GM19023 (cell line): Measurements from ENCODE around the gene RORC.

ENCODE experiments used
- ATAC-seq: cut with Tn5 transposase; IDR thresholded peaks from one replicate; pipeline ENCODE4 v1.9.1; 2021; ENCODE audit warnings: mild to moderate bottlenecking, moderate library complexity; ENCODE audit not compliant: unreplicated experiment

The RORC gene

DNA sequence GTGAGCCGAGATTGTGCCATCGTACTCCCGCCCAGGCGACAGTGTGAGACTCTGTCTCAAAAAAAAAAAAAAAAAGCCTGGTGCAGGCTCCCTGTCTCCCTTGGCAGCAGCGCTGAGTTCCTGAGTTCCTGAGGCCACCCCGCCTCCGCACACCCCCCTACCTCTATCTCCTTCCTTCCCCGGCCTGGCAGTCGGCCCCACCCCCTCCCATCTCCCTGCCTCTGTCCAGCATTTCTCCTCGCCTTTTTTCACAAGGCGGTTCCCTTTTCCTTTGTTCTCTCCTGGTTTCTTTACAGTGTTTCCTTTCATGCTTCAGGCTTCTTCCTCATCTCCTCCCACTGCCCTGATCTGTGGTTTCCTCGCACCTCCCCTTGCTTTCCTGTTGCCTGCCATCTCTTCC lies 2.7 kb downstream of the RORC start:
- ATAC-seq: no peak

DNA sequence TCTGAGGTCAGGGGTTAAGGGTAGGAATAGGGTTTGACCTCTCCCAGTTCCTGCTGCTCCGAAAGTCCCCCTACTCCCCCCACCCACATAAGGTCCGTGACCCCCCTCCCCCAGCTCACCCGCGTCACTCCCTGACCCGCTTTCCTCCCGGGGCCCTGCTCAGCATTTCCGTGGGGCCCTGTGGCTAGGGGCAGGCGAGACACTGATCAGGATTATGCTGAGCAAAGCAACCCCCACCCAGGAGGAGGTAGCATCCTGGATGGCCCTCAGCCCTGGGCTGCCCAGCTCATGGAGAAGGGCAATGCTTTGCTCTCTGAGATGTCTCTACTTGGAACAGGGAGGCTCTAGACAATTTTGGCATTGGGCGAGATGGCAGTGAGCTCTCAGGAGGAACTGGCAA lies 3.7 kb downstream of the RORC start:
- ATAC-seq: no peak

DNA sequence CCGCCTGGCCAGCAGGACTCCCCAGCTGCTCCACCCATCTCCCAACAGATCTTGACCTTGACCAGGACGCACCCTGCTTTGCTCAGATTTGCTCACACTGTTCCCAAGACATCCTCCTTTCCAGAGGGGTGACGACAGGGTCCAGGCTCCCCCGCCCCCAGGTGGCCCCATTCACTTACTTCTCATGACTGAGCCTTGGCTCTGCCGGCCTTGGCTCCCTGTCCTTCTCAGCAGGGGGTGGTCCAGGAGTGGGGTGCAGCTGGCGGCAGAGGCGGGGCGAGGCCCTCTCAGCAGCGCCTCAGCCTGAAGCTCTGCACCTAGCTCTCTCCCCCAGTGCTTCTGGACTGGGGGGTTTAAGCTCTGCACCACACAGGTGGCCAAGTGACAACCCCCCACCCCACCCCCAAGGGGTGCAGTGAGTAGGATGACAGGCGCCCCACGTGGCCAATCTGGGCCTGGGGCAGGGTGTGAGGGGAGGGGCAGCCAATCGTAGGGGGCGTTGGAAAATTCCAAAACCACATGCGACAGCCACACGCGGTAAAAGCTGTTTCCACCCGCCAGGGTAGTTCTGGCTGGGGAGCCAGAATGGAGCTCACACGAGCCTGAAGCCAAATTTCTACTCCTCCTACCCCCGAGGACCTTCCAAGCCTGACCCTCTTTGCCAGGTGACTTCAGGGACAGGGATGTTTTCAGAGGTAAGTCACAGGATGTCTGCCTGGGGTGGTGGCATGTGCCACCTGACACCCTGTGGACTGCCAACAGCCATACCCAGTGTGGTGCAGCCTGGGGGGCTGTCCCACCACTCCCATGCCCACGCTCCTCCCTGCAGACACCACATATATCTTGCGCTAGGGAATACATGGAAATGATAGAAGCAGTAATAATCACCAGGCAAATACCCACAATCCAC lies 5.6 kb downstream of the RORC start:
- no peak for ATAC-seq

DNA sequence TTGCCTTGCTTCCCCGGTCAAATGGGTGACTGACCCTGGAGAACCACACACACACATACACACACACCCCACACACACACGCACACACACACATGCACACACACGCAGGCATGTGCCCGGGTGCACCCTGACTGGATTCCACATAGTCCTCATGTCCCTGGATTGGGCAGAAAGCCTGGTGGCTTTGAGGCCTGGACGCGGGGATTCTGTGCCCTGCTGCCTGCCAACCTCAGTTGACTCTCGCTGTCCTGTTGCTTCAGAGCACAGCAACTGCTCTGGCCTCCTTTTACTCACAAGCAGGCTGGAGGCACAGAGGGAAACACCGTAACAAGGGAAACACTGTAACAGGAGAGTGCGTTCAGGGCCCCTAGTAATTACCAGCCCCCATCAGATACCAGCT lies 6.4 kb downstream of the RORC start:
- no peak for ATAC-seq

DNA sequence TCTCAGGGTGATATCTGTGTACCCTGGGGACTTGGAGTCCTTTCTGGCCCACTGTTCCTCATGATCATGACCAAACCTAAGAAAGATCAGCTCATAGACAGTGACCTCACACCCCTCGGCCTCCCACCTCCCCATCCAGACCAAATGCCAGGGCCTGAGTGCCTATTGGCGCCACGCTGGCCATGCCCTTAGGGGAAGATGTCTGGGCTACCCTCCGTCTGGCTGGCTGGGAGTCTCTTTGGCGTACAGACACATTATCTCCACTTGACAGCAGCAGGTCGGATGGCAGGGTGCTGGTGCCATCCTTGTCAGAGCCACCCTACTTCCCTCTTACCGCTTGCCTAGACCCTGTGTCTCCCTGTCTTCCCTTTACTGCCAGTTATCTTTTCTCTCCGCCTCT lies 8.4 kb downstream of the RORC start:
- ATAC-seq: no peak

DNA sequence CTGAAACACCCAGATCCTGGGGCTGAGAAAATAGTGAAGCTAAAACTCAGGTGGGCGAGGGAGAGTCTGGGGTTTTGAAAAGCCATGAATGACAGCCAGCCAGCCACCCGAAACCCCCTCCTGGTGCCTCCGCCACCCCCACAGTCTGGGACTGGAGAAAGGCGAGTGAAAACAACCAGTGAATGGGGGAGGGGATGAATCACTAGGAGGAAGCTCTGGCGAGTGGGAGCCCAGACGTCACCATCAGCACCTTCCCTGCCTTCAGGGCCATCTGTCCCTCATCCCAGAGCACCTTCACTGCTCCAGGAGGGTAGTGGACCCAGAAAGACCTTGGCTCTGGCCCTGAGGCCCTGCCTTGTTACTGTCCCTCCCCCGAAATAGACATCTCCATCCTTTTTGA lies 9.2 kb downstream of the RORC start:
- no peak for ATAC-seq

DNA sequence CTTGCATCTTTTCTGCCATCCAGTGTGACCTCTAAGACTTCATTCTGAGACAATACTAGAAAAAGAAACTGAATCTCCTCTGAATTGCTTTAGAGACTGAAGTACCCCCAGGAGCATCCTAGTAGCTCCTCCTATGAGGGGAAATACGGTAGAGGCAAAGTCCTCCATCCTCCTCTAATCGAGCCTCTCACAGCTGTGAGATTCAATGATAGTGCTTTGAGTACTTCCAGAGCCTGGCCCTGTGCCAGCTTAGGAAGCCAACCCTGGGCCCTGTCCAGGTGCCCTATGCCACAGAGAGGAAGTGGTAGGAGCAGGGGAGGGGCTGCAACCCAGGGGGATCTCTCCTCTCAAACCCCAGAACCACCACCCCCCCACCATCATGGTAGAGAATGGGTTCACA lies 10.7 kb downstream of the RORC start:
- no peak for ATAC-seq

DNA sequence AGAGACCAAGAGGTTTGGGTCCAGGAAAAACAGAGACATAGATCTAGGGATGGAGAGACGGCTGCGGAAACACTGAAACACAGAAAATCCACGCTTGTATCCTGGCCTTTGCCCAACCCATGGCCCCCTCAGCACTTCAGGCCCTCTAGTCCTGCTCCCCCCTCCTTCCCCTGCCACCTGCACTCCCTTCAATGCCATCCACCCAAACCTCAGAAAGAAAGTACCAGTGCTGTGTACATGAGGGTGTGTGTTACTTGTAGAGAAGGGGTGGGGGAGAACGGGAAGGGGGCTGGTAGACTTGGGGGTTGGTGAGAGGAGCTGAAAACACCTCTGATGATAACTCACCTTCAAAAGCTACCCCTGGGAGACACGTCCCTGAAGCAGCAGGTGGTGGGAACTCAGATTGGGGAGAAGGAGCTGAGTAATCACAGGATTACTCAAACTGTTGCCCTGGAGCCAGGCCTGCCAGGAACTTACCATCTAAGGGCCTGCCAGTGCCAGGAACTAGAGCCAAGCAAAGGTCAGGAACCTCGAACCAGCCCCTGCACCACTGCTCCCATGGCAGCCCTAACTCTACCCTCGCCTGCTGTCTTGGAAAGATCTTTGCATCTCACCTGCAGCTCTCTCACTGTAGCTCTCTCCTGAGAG lies 11.5 kb downstream of the RORC start:
- ATAC-seq: no peak

DNA sequence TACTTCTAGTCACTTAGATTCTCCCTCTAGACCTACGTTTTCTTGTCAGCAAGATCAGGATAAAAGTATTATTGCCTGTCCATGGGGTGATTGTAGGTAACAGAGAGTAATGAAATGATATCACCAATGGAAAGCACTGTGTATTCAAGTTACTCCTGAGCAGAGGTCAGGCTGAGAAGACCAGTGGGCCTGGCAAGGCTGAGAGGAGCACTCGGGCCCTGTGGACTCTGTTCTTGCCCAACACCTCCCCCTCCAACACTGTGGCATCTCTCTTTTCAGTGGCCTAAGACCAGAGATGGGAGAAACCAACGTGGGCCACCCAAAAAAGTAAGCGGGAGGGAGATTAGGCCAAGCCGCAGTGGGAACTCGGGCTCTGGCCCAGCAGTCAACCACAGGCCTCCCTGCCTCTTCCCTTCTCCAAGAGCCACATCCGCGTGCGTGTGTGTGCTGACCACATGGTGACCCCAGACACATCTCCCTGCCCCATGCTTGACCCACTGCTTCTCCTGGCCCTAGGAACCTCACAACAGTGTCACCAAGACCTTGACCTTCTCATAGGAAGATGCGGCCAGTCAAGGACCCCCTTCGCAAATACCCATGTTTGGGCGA lies 12.3 kb downstream of the RORC start:
- ATAC-seq: no peak

DNA sequence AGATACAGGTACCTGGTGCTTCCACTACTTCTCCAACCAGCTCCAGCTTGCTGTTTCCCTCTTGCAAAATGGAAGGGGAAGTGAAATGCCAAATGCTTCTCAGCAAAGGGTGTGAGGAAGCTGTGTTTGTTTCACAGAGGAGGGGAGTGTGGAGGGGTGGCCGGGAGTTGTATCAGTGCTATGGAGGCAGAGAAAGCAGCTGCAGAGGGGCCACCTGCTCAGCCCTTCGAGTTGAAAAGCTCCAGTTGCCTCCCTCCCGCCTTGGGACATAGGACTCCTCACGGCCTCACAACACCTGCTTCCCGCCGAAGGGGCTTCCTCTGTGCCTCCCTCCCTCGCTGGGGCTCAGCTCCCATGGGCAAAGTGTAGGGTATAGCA lies 14.3 kb downstream of the RORC start:
- ATAC-seq: no peak

DNA sequence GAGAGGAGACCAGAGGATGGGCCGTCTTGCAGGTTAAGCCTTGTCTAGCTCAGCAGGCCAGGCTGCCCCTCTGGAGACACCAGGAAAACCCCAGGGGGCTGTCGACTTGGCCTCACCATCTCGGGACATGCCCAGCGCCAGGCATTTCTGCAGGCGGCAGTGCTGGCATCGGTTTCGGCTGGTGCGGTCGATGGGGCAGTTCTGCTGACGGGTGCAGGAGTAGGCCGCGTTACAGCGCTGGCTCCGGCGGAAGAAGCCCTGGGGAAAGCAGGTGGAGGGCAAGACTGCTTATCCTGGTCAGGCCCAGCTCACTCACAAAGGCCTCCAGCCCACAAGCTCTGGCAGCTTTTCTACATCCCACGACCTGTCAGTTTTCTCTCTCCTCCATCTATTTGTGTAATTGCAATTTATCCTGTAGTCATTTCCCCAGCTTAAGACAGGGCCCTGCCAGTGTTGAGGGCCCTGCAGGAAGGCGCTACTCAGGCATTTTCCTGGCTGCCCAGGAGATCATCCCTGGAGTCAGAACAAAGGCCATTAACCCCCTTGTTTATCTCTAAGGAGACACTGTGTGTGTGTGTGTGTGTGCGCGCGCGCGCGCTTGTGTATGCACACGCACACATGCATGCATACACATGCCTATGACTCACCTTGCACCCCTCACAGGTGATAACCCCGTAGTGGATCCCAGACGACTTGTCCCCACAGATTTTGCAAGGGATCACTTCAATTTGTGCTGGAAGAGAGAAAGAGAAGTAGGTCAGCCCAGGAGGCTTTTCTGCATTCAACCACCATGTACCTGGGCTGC lies 14.9 kb downstream of the RORC start:
- ATAC-seq: no peak

DNA sequence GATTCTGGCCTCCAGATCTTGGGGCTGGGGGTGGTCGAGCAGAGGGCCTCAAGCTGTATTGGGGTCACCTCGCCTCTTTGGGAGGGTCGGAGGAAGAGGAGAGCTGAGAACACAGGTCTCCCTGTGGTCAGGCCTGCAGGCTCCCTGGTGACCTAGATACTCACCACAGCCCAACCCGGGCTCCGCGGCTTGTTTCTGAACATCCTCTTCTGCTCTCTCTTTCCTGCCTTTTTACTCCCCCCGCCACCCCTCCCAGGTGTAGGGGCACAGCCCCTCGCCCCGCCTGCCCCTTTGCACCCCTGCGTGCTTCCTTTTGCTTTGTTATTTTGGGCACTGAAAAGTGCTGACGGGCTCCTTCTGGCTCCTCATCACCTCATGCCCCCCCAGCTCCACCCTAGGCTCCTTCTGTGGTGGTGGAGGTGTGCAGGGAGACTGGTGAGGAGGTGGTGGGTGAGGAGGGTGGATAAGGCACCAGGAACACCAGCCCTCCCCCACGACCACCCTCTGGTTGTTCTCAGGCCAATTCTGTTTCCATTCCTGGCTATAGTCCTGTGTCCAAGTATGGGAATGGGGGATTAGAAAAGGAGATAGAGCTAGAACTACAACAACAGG lies 15.8 kb downstream of the RORC start:
- no peak for ATAC-seq

DNA sequence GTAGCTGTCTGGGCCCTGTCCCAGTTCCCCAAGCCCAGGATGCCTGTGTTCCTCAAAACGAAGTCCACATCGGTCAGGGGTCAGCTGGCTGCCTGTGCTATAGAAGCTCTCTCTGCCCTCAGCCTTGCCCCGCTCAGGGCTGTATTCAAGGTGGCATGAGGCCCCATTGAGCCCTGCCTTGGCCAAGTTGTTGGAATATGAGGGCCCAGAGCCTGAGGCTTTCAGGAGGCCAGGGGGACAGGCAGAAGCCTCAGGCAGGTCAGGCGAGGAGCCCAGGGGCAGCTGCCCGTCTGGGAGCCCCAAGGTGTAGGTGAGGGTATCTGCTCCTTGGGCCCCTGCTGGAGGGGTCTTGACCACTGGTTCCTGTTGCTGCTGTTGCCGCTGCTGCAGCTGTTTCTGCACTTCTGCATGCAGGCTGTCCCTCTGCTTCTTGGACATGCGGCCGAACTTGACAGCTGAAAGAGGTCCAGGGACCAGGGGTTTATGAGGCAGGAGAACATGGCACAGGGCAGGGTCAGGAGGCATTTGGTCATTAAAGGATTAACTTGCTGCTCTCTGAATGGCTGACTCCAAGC lies 16.5 kb downstream of the RORC start:
- no peak for ATAC-seq

DNA sequence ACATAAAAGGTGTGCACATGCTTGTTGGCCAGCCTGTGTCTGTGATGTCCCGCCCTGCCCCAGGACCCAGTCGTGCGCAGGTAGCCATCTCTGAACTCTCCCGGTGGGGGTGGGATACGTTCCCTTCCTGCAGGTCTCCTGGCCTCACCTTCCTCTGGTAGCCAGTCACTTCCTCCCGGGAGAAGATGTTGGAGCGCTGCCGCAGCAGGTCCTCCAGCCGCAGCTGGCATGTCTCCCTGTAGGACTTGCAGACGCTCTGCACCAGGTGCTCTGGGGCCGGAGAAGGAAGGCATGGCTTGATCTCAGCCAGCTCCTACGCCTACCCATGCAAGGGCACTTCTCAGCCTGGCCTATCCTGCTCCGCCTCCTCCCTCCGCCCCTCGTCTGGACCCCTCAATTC lies 17.2 kb downstream of the RORC start:
- ATAC-seq: no peak

DNA sequence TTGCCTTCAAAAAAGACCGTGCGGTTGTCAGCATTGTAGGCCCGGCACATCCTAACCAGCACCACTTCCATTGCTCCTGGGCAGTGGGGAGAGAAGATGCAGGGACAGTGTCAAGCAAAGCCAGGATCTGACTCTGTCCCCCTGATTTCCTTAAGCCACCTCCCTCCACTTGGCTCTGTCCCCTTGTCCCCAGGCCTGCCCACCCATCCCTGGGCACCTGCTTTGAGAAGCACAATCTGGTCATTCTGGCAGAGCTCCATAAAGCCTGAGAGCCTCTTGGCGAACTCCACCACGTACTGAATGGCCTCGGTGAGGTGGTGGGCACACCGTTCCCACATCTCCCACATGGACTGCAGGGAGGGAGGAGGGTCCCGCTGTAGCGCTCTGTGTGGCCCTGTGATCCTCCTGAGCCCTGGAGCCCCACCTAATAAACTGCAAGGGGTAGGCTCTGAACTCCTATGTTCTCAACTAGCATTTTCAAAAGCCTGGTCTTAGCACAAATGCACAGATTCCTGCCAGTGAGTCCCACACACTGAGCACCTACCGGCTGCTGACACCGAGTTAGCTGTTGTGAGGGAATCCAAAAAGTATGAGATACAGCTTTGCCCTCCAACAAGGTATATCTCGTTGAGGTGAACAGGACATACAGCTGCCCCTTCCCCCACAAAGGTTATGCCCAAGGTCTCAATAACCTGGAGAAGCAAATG lies 18.2 kb downstream of the RORC start:
- ATAC-seq: no peak

DNA sequence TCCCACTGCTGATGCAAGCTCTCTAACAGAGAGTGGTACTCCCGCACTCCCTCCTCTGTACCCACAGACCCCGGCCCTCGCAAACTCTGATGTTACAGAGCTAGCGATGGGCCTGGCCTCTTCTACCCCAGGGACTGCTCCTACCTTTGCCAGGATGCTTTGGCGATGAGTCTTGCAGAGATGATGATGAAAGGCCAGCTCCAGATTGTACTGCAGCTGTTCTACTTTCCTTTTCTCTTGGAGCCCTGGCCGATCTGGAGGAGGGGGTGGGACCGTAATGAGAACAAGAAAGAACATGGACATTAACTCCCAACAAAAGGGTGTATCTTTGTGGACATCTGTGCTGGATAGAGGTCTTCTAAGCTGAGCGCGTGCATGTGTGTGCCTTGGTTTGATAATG lies 20.4 kb downstream of the RORC start:
- no peak for ATAC-seq

DNA sequence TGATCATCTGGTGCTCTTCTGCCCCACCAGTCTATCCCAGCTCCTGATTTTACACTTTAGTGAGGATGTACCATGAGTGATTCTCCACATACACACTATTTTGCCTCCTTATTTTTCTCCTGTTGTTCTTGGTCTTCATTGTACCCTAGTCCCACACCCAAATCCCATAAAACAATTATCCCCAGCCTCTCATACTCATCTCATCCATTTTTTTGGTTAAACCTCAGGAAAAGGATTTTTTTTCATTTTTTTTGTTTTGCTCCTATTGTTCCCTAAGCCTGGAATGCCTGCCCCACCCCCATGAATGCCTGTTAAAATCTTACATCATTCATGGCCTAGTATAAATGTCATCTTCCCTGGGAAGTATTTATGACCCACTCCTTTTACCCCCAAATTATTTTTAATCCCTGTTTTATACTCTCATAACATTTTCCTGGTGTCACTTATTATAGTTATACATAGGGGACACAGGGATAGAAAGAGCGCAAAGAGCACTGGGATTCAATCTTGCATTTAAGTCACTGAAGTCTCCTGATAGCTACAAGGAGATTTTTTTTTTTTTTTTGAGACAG lies 21.5 kb downstream of the RORC start:
- no peak for ATAC-seq

DNA sequence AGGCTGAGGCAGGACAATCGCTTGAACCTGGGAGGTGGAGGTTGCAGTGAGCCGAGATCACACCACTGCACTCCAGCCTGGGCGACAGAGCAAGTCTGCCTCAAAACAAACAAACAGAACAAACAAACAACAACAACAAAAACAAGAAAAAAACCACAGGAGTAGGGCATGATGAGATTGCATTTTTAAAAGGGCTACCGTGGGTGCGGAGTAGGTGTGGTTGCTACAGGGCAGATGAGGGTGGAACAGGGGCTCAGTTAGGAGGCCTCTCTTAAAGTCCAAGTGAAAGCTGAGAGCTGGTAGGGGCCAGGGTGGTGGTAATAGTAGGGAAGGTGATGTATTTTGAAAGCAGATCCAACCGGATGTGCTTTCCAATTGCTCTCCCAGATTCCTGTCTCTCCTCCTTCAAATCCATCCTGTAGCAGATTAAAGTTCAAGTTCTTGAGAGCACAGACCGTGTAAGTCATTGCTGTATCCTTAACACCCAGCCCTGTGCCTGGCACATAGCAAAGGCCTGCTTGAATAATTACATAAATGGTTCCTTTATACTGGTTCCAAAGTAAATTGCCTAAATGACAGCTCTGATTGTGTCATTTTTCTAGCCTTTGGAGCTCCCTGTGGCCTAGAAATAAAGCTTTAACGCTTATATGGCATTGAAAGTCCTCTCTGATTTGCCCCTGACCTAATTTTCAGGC lies 22.2 kb downstream of the RORC start:
- no peak for ATAC-seq

DNA sequence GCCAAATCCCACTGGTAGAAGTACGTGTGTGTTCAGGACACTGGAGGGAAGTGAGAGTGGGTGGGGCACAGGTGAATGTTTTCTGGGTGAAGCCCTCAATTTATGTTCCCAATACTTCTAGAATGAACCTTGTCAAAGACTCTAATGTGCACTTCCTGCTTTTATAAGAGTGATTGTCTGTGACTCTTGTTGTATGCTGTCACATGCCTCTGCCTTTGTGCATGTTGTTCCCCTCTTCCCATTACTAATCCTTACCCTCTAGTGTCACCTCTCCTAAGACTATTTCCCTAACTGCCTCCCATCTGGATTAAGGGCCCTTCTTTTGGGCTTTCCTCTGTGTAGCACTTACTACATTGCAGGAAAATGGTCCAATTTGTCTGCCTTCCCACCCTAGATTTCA lies 23.8 kb downstream of the RORC start:
- ATAC-seq: no peak
